Heart right ventricle (tissue), 16 donors: Measurements from ENCODE around the gene PPP6R3. TPM values are rescaled to one million over a fixed set of nuclear protein-coding genes. Genes with fewer than 3 reads are reported as not detected.

Experiments
- ATAC-seq, 8 donors: fragments of 200-7000 bp; cut with Tn5 transposase; one replicate each; pipeline ENCODE4 v1.9.1; 2020; ENCODE audit warnings: mild to moderate bottlenecking in 8 of 8, moderate library complexity in 8 of 8, moderate number of reproducible peaks in 1 of 8
- DNase-seq, 2 donors: peaks; one replicate each; pipeline ENCODE4 v3.0.0-alpha.2; 2020
- H3K27ac ChIP-seq, 10 donors: fragments of 200-600 bp; sonication (generic) in 2 of 10; one replicate each; pipeline versions ENCODE4 v1.5.0 to v1.8.0; 2020 to 2022; ENCODE audit warnings: mild to moderate bottlenecking in 3 of 10
- H3K27me3 ChIP-seq, 7 donors: fragments of 200-600 bp; one replicate each; pipeline ENCODE4 v1.8.0; 2021 to 2022; ENCODE audit warnings: mild to moderate bottlenecking in 2 of 7
- H3K36me3 ChIP-seq, 9 donors: fragments of 200-600 bp; sonication (generic) in 1 of 9; one replicate each; pipeline versions ENCODE4 v1.5.0 to v1.8.0; 2020 to 2022; ENCODE audit warnings: mild to moderate bottlenecking in 2 of 9
- H3K4me1 ChIP-seq, 9 donors: fragments of 200-600 bp; sonication (generic) in 1 of 9; one replicate each; pipeline versions ENCODE4 v1.5.0 to v1.8.0; 2020 to 2022; ENCODE audit warnings: mild to moderate bottlenecking in 4 of 9
- H3K4me3 ChIP-seq, 10 donors: fragments of 200-600 bp; sonication (generic) in 2 of 10; one replicate each; pipeline versions ENCODE4 v1.5.0 to v1.8.0; 2020 to 2022; ENCODE audit warnings: mild to moderate bottlenecking in 7 of 10, moderate library complexity in 2 of 10
- H3K9me3 ChIP-seq, 11 donors: fragments of 200-600 bp in 10 of 11; sonication (generic) in 2 of 11; one replicate each; pipeline versions ENCODE4 v1.5.0 to v1.8.0; 2013 to 2022; ENCODE audit warnings: mild to moderate bottlenecking in 2 of 11, control low read depth in 1 of 11, moderate library complexity in 1 of 11
- CTCF ChIP-seq, 9 donors: fragments of 200-600 bp; sonication (generic) in 2 of 9; IDR thresholded peaks; one replicate each; pipeline versions ENCODE4 v1.5.0 to v1.8.0; 2021 to 2022; ENCODE audit warnings: antibody characterized with exemption in 9 of 9, mild to moderate bottlenecking in 5 of 9, moderate library complexity in 1 of 9
- WGBS, 2 donors: extraction: QIAGEN DNeasy Blood & Tissue Kit; methylation state at CpG; one replicate each; pipeline ENCODE4 v1.1.7; 2013; ENCODE audit warnings: inconsistent platforms in 1 of 2; 5-methylcytosine and 5-hydroxymethylcytosine counted together
- intact Hi-C, 10 donors: fragments of 100-400 bp; cut with DNase I; formaldehyde crosslinking; loops; one replicate each; pipeline versions ENCODE4 v1.11.1 to v1.14.2; 2022
- polyA plus RNA-seq, 2 donors: library from polyadenylated mRNA; stranded (reverse); fragments of 200-250 nt; gene quantifications; one replicate each; pipeline ENCODE4 v1.2.3, GENCODE V29; 2013
- total RNA-seq, 10 donors: library from RNA; stranded (reverse); fragmentation: NEBNext Ultra II Directional in 3 of 10; extraction: Animal tissue kit (Norgen Biotek cat#: 25700) in 3 of 10; gene quantifications; one replicate each; pipeline versions ENCODE4 v1.2.1 to v1.2.4, GENCODE V29; 2021 to 2023
- donor health status: Arrhythmogenic right ventricular cardiomyopathy.
- donor health status: ischemic (EF 13 %, LVEDD 7.1; RV severe dilation, severe dysfunction).
- donor health status: healthy with polysubstance abuse.
- donor health status: DM: no; HTN: yes; CAD: no.
- donor health status: DM: no; HTN: no; CAD: no.
- donor health status: ischemic (EF 25% LVEDD 6.9; RV normal size, moderate dysfunction).
- donor health status: ischemic (EF 25% LVEDD 5.7; RV mildly dilated, moderate dysfunction).
- donor health status: healthy.
- donor health status: DM: yes; HTN: yes; CAD: no.
- donor health status: Ischemic cardiomyopathy.
- donor health status: ischemic (EF 35%, LVEDD 5.7; RV mildly dilated, moderate dysfunction).
- donor health status: nonischemic (EF 11% LVEDD 7.7; RV severe dilation, severe dysfunction).
- donor health status: DM: yes; HTN: yes; CAD: no.
- donor health status: PGD.
- donor health status: ischemic (EF 29% LVEDD 5.4; RV normal size, mild dysfunction).
- donor health status: nonischemic (EF 23%, LVEDD 6.1; RV moderate dilation, normal function).

Gene PPP6R3
- total and polyA plus RNA-seq, 12 donors: 18.4 to 98.1 (median 80.8) TPM

GRCh38 chr11:68498321-68498720, 37.8 kb downstream of the PPP6R3 start:
- WGBS, 2 donors: 14 to 26% methylated on average over 2 of the region's 2 CpGs
- TF ChIP-seq CTCF (IDR thresholded peaks at IDR 0.05): no peak
- Histone ChIP-seq H3K27me3 (no peaks in the 10 kb centered on the region), H3K27ac (peak overlapping the region in 1 of 10 donors; percentile 6), H3K9me3 (no peaks in the 10 kb centered on the region), H3K36me3 (no peaks in the 10 kb centered on the region), H3K4me3 (no peak overlapping the region), H3K4me1 (peaks cover 9 to 78% (median 68%) of the 10 kb centered on the region in 9 donors)
- peak in 1 of 2 donors; percentile 25 for DNase-seq
- intact Hi-C loops: no loop called here
- ATAC-seq: peak in 7 of 8 donors; percentile 32 to 66 (median 53)

GRCh38 chr11:68498903-68499883, 38.6 kb downstream of the PPP6R3 start:
- Histone ChIP-seq H3K36me3 (no peaks in the 10 kb centered on the region), H3K4me3 (no peak overlapping the region), H3K27me3 (no peaks in the 10 kb centered on the region), H3K27ac (no peak overlapping the region), H3K4me1 (peaks cover 10 to 87% (median 77%) of the 10 kb centered on the region in 9 donors), H3K9me3 (no peaks in the 10 kb centered on the region)
- 56 to 62% methylated on average over 11 of the region's 11 CpGs for WGBS, 2 donors
- TF ChIP-seq CTCF (IDR thresholded peaks at IDR 0.05): no peak
- intact Hi-C loops: no loop called here
- ATAC-seq (peak in 2 of 8 donors; percentile 23 to 44), DNase-seq (no peak)

GRCh38 chr11:68500206-68500605, 39.7 kb downstream of the PPP6R3 start:
- Histone ChIP-seq H3K36me3 (no peaks in the 10 kb centered on the region), H3K4me3 (no peak overlapping the region), H3K9me3 (no peaks in the 10 kb centered on the region), H3K27me3 (no peaks in the 10 kb centered on the region), H3K4me1 (peaks cover 19 to 91% (median 81%) of the 10 kb centered on the region in 9 donors), H3K27ac (no peak overlapping the region)
- DNase-seq (no peak), ATAC-seq (no peak)
- WGBS, 2 donors: 73 to 79% methylated on average over 2 of the region's 2 CpGs
- TF ChIP-seq CTCF (IDR thresholded peaks at IDR 0.05): no peak
- intact Hi-C loops: no loop called here

GRCh38 chr11:68501813-68502212, 41.3 kb downstream of the PPP6R3 start:
- Histone ChIP-seq H3K9me3 (no peaks in the 10 kb centered on the region), H3K4me3 (no peak overlapping the region), H3K27me3 (no peaks in the 10 kb centered on the region), H3K36me3 (peaks cover 0 to 5% (median 0%) of the 10 kb centered on the region in 9 donors), H3K4me1 (peaks cover 19 to 97% (median 95%) of the 10 kb centered on the region in 9 donors), H3K27ac (no peak overlapping the region)
- 90 to 91% methylated on average over 6 of the region's 6 CpGs for WGBS, 2 donors
- TF ChIP-seq CTCF (IDR thresholded peaks at IDR 0.05): no peak
- intact Hi-C loops: no loop called here
- no peak for DNase-seq
- no peak for ATAC-seq
